Cortex of kidney (tissue), 1 donor: ENCODE results near the gene SDHB.

Experiments used
- DNase-seq: peaks from one replicate; lab custom pipeline; 2025; lab: John Stamatoyannopoulos, UW

Gene SDHB

DNA sequence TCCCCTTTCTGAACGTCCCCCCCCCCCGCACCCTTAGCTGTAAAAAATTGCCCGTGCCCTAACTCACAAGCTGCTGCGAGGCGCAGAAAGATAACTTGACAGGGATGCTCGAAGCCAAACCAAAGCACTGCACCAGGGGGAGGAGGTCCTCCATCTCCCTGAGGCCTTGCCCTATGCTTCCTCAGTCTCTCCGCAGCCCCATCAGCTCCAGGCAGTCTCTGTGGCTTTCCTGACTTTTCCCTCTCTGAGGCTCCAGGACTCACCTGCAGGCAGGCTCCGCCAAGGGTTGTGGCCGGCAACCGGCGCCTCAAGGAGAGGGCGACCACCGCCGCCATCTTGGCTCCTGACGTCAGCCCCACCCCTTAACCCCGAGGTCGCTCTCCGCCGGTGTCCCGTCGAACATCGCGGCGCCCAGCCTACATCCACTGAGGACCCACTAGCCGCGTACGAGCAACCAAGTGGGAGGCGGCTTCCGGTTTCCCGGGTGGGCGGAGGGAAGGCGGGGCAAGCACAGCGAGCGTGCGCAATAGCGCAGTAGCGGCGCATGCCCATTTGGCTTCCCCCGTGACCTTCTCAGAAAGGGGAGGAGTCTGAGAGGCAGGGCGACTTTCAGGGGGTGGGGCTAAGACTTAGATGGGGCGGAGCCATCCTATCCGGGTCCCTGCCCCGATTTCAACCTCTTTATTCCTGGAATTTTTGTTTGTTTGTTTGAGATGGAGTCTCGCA lies at the start of gene SDHB:
SDHB (minus strand) TSS at position 348 of the 726 bp plus-strand sequence; CDS start at position 335, 13 bp downstream.
- DNase-seq, result peak; percentile 90

DNA sequence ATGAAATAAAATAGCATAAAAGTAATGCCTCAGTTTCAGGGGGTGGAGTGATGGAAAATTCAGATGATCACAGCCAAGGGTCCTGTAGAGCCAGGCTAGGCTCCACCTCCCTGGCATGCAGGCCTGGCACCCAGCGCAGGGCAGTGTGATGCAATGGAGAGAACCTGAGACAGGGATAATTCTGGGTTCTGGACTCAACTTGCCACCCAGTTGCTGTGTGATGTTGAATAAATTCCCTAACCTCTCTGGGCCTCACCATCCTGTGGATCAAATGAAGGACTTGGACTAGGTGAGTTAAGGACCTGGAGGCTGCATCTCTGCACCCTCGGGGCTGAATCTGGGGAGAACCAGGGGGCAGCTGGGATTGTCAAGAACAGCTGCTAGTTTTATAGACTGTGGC lies 48.4 kb upstream of the SDHB start:
- DNase-seq, result no peak

DNA sequence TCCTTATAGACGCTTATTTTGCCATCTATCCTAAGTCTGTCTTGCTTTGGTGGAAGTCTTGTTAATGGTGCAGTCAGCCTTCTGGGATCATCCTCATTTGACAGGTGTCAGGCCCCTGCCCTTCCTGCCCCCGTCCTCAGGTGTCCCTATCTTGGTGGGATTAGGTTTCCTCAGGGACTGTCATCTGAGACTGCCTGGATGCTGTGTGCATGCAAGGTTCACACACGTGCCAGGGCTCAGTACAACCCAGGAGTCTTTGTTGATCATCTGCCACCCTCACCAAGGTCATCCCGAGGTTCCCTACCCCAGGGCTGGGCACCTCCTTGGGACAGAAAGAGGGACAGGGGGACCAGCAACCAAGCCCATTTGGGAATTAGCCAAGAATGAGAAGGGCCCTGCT lies 47.4 kb upstream of the SDHB start:
- no peak for DNase-seq

DNA sequence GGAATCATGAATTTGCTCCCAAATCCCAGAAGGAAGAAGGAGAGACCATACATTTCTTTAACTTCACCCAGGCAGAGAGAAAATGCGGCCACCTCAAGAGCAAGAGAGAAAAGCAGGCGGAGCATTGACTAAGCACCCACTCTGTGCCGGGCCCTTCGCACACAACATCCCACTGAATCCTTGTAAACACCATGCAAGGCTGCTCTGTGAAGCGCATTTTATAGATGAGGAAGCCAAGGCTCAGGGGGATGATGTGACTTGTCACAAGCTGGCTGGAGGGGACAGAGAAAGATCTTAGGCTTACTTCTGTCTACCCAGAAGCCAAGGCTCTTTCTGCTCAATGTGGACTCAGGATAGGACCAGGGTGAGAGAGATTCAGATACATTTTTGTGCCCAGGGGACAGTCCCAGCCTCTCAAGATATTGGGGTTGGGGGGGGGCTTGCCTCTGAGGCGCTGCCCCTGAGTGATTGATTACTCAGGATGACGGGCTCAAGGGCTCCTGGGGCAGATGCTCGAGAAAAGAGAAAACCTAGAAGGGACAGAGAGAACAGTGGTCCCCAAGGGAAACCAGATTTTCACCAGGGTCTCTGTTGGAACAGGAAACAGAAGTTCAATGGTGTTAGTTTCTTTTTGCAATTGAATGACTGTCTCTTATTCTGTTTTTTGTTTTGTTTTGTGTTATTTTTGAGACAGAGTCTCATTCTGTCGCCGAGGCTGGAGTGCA lies 45.9 kb upstream of the SDHB start:
- no peak for DNase-seq

DNA sequence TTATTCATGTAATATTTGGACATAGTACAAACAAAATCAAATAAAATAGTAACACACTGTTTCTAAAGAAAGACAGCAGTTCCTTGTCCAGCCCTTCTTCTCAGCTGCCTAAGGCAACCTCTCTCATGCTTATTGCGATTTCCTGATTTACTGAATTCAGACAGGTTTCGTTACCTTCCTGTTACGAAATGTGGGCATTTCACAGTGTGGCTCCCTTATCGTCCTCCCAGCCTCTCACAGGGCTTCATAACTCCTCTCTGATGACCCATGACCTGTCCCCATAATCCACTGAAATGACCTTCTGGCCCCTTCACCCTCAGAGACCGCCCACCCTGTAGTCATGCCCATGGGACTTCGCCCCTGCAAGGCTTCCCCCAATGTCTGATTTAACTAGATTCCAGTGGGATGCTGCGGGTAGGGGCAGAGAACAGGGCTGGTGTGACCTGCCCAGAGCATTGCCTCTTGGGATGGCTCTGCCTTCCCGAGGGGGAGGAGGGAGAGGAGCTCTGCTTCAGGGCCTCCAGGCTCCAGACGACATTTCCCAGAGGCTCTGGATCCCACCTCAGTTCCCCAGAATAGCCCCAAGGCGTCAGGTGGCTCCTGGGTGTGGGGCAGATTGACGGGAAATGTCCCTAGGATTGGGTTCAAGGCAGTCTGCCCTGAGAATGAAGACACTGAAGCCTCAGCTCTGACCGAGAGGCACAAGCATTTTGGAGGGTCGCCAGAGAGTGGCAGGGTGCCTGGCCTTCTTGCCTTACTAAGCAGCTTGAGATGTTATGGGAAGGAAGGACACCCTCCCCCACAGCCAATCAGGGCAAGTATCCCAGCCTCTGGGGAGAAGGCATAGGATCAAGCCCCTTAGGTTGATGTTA lies 44.9 kb upstream of the SDHB start:
- no peak for DNase-seq

DNA sequence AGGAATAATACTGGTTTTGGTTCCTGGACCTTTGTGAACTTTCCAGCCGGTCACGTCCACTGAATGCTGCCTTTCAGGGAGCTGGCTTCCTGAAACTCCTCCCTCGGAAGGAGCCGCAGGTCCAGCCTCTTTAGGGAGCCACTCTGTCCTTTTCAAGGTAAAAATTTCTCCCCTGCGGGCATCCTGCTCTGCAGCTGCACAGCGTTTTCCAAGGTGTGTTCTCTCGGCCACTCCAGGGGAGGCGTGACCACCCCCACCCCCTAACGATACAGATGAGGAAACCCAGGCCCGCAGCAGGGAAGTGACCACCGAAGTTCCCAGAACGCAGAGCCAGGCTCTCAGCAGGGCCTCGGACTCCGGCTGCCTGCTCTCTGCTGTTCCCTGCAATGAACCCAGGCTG lies 44.0 kb upstream of the SDHB start:
- DNase-seq, result no peak

DNA sequence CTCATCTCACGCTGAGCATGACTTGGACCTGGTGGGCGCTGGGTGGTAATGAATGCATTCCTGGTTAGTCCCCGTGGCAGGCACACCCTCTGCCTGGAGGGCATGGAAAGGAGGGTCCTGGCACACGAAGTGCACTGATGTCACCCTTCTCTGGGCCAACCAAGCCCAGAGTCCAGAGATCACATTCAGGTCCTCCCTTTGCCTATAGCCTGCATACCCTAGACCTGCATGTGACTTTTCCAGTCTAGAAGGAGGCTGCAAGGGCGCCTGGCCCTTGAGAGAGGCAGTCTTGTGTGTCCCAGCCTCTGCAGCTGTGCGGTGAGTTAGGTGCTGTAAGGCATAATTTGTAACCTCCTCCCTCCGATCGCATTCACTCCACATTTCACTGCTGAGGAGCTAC lies 43.3 kb upstream of the SDHB start:
- DNase-seq, result no peak

DNA sequence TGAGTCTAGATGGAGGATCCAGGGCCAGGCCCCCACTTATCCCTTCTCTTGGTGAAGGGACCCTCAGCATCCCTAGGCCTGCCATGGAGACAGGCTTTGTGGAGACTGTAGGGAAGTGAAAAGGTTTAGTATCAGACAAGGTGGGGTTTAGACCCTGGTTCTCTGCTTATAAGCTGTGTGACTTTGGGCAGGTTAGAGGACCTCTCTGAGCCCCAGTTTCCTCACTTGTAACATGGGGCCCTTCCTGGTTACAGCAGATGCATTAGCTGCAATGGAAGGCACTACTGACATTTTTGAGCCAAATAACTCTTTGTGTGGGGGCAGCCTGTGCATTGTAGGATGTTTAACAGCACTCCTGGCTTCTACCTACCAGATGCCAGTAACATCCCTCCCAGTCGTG lies 42.8 kb upstream of the SDHB start:
- DNase-seq, result no peak

DNA sequence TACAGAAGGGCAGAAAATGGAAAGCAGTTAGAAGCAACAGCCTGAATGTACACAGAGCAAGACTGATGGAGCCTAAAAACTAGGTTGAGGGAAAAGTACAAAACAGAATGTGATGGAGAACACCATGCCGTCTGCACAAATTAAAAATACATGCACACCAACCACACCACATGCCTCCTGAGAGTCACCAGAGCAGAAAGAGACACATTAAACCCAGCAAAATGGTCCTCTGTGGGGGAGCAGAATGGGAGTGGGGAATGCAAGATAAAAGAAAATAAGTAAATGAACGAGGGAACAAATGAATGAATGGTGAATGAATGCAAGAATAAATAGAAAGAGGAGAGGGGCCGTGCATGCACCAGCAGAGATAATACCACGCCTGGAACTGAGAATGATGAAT lies 41.3 kb upstream of the SDHB start:
- no peak for DNase-seq

DNA sequence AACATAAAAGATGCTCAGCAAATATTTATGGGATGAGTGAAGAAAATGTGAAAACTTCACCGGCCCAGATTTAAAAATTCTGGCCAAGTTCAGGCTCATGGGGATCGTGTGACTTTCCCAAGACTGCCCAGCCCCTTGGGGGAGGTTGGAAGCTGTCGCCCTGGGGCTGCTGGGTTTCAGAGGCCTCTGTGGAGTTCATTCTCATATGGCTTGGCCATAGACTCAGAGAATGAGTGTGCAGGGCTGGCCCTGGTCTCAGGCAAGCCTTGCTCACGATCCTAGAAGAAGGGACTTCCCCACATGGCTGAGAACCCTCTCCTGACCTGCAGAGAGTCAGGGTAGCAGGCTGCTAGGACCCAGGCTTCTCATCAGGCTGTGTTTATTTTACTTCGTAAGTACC lies 40.8 kb upstream of the SDHB start:
- no peak for DNase-seq

DNA sequence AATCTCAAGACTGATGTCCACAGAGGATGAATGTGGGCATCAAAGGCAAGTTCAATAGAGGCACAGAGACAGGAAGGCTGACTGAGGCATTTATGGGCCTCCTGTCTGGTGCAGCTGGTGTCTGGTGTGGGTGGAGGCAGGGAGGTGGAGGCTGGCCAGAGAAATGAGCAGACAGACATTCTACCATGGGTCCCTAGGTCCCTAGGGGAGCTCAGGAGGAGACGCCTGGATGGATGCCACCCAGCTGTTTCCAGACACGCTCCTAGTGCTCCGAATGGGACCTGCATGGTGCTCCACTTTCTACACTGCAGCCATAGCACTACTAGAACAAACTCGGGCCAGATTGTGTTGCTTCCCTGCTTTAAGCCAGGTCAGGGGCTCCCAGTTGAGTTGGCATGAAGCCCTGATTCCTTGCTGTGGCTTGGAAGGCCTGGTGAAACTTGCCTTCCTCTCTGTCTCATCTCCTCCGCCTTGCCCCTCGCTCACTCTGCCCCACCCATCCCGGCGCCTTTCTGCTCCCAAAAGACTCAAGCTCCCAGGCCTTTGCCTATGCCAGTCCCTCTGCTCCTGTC lies 40.1 kb upstream of the SDHB start:
- DNase-seq, result no peak

DNA sequence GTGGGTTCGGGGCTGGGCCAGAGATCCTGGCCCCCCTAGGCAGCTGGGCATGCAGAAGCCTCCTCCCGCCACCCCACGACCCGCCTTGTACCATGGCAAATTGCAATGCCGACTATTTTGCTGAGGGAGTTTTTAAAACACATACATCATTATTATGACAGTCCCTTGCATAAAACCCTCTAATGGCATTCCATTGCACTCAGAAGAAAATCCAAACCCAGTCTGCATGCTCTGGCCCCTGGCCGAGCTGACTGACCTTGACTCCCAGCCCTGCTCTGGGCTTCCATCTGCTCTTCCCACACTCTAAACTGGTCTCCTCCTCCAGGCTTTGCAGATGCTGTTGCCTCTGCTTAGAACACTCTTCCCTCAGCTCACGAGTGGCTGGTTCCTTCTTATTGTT lies 37.4 kb upstream of the SDHB start:
- no peak for DNase-seq

DNA sequence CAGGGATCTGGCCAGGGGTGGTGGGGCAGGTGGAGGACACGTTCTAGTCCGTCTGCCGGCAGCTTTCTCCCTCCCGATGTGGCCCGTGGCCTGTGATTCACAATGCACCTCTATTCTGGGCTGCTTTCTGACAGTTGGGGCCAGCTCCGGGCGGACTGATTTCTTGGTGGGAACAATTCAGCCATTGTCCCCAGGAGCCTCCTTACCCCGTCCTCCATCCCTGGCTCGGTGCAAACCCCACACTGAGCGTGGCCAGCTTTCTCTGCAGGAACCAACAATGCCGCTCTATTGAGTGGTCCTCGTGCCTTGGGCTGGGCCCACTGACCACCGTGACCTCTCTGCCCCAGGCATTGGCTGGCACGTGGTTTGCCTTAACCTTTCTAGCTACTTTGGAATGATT lies 35.7 kb upstream of the SDHB start:
- DNase-seq, result no peak

DNA sequence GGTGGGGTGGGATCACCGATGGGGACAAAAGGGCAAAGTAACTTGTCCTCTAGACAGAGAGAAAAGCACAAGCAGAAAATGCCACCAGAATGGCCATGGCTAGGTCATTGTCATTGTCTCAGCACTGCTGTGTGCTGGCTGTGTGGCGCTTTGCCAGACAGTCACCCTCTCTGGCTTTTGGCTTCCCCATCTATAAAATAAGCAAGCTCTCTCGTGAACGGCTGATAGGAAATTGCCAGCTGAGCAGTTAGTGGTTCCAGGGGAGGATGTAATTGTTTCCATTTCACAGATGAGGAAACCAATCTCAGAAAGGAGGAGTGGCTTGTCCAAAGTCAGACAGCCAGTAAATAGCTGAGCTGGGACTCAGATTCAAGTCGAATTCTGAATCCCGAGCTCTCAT lies 32.9 kb upstream of the SDHB start:
- no peak for DNase-seq

DNA sequence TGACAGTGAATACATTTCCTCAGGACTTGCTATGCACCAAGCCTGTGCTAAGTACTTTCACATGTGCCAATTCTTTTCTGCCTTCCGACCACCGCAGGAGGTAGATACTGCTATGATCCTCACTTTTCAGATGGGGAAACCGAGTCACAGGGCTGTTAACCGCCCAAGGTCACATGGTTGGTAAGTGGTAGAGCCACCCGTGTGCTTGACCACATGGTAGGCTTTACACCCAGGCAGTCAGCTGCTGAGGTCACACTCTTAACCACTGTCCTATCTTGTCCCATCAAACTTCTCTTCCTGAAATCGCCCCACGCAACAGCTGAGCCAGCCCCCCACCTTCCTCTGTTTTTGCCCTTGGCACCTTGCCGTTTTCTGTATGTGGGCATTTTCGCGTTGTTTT lies 31.0 kb upstream of the SDHB start:
- DNase-seq, result no peak

DNA sequence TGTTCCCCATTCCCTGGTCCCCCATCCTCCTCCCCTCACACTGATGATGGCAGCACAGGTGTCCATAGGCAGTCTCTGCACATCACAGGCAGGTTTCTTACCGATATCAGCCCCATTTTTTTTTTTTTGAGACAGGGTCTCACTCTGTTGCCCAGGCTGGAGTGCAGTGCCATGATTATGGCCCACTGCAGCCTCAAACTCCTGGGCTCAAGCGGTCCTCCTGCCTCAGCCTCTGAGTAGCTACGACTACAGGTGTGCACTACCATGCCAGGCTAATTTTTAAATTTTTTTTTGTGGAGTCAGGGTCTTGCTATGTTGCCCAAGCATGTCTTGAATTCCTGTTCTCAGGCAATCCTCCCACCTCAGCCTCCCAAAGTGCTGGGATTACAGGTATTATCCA lies 28.9 kb upstream of the SDHB start:
- DNase-seq, result no peak

DNA sequence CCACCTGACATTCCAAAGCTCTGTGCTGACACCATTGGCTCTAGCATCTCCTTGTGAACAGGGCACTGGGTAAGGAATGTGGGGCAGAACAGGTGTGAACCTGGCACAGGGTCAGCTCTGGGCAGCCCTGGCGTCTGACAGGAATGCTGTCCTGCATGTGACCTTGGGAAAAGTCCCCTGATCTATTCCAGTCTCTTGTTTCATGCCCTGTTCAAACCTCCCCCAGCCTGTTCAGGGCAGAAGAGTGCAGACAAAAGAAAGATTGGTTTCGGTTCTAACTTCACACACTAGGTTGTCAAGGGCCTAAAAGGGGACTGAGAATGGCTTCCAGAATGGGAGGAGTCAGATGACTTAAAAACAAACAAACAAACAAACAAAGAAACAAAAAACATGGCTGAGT lies 27.6 kb upstream of the SDHB start:
- no peak for DNase-seq

DNA sequence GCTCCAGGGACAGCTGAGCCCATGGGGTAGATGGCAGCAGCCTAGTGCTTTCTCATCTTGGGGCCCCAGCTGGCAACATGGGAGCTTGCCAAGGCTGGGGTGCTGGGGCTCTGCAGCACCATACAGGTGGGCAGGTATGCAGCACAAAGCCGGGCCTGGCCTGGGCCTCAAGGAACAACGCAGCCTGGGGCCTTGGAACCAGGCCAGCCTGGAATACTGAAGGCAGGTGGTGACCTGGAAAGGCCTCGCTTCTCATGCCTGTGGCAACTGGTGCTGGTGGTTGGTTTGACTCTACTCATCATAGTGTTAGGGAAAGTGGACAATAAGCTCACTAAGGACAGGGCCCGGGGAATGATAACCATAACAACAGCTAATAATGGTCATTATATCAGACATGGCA lies 27.0 kb upstream of the SDHB start:
- no peak for DNase-seq

DNA sequence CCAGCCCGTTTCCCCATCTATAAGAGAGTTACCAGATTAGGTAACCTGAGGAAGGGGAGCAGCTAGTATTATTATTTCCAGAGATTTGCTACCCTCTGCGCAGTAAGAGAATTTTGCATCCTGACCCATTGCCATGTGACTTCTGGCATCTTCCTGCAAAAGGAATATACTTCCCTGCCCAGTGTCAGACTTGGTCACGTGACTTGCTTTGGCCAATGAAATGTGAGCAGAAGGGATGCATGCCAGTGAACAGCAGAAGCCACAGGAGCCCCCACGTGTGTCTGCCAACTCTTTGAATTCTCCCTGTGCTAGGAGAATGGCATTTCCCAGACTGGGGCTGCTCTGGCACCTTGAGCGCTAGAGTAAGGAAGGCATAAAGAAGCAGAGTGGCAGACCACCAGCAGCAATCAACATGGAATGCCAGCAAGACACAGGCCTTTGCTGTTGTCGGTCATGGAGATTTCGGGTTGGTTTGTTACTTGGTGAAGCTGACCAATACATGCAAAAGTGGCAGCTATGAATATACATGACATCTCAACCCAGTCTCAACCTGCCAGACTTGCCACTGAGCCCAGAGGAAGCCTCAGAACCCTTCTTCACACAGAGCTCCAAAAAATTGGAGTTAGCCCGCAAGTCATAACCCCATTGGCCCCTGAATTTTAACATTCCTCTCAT lies 26.4 kb upstream of the SDHB start:
- DNase-seq, result no peak

DNA sequence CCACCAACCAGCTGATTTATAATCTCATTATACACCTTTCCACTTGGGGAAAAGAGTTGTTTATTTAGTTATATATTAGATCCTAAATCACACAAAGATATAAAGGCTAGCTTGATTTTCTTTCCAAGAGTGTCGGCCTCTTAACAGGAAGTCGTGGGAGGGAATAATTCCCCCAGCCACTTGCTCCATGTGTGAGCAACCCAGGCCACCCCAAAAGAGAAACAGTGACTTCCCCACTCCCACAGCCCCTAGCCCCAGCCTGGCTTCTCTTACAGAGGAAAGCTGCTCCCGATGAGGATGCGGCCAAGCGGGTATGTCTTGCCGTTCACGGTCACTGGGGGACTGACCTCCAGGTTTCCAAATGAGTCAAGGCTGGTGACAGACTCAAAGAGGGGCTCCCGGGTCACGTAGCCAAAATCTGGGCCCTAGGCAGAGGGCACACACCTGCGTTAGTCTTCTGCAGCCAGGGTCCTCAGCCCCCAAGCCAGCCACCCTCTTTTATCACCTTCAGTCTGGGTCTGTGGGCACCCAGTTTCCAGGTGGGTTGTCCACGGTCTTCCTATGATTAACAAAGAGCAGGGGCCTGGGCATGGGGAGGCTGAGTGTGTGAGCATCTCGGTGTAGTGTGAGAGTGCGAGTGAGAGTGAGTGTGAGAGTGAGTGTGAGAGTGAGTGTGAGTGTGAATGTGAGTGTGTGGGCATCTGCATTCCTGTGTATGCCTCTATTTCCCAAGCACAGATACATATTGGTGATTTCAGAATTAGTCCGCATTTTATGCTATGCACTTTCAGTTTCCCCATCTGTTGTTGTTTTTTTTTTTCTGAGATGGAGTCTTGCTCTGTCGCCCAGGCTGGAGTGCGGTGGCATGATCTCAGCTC lies 25.4 kb upstream of the SDHB start:
- DNase-seq, result no peak
